H1 (cell line): ENCODE results near the gene LPAR3. TPM values are rescaled to one million over a fixed set of nuclear protein-coding genes. Genes with fewer than 3 reads are reported as not detected.

Experiments
- CTCF ChIA-PET: fragments of 300-600 bp; sonication (Branson Sonifier 250); formaldehyde crosslinking; loops from one replicate; lab custom pipeline; 2021; ENCODE audit not compliant: partially characterized antibody; lab: Charles Lee
- POLR2A ChIA-PET: fragments of 300-600 bp; sonication (Branson Sonifier 250); formaldehyde crosslinking; loops from one replicate; lab custom pipeline; 2021; ENCODE audit warnings: inconsistent platforms; ENCODE audit not compliant: partially characterized antibody; lab: Charles Lee
- DNase-seq, 2 experiments: peaks; one replicate each; pipeline versions ENCODE4 v3.0.0 to v3.0.0-alpha.2; 2010 to 2022; ENCODE audit warnings: low spot score in 2 of 2, low read depth in 1 of 2, mixed read lengths in 1 of 2
- FAIRE-seq: peaks from 2 replicates; lab custom pipeline; 2011; peaks lifted over from hg19 to GRCh38; lab: Jason Lieb, UNC
- H2AFZ ChIP-seq: 2 replicates; pipeline ENCODE4 v1.8.1; 2012; ENCODE audit warnings: low read length, inconsistent platforms
- H2AK5ac ChIP-seq: 2 replicates; pipeline ENCODE4 v1.6.1; 2013; ENCODE audit warnings: low read depth, low read length
- H2BK120ac ChIP-seq: replicated peaks from 2 replicates; pipeline ENCODE3; 2013; ENCODE audit warnings: low read depth, low read length, inconsistent platforms
- H2BK12ac ChIP-seq: 2 replicates; pipeline ENCODE4 v1.6.1; 2013; ENCODE audit warnings: low read depth, low read length
- H2BK15ac ChIP-seq: 2 replicates; pipeline ENCODE4 v1.6.1; 2013; ENCODE audit warnings: low read length
- H2BK20ac ChIP-seq: 2 replicates; pipeline ENCODE4 v1.6.1; 2013; ENCODE audit warnings: low read length
- H2BK5ac ChIP-seq: 2 replicates; pipeline ENCODE4 v1.6.1; 2013; ENCODE audit warnings: low read depth, low read length
- H3K14ac ChIP-seq: 2 replicates; pipeline ENCODE4 v1.6.1; 2013; ENCODE audit warnings: inconsistent platforms; ENCODE audit not compliant: insufficient read length
- H3K18ac ChIP-seq: 2 replicates; pipeline ENCODE4 v1.6.1; 2013; ENCODE audit warnings: low read length; ENCODE audit errors: extremely low read depth
- H3K23ac ChIP-seq: 2 replicates; pipeline ENCODE4 v1.6.1; 2013; ENCODE audit warnings: inconsistent platforms; ENCODE audit not compliant: insufficient read length
- H3K23me2 ChIP-seq: 2 replicates; pipeline ENCODE4 v1.6.1; 2013; ENCODE audit warnings: low read depth, low read length
- H3K27ac ChIP-seq: 2 replicates; pipeline ENCODE4 v1.6.1; 2011; ENCODE audit warnings: low read depth, low read length, inconsistent platforms
- H3K27me3 ChIP-seq, 4 experiments: replicated peaks in 1 of 4; 1 replicate in 1 of 4; 2 replicates in 3 of 4; pipeline versions ENCODE4 v1.6.1 to v1.8.1; 2011 to 2013; ENCODE audit warnings: low read length in 3 of 4, mild to moderate bottlenecking in 3 of 4, inconsistent platforms in 2 of 4, mixed read lengths in 2 of 4, moderate library complexity in 1 of 4; ENCODE audit not compliant: control insufficient read depth in 3 of 4, insufficient read depth in 3 of 4; ENCODE audit errors: extremely low read depth in 1 of 4
- H3K36me3 ChIP-seq, 4 experiments: 2 replicates each; pipeline versions ENCODE4 v1.6.1 to v1.8.1; 2011 to 2013; ENCODE audit warnings: mild to moderate bottlenecking in 4 of 4, low read length in 3 of 4, moderate library complexity in 2 of 4, control low read depth in 1 of 4, inconsistent platforms in 1 of 4; ENCODE audit not compliant: insufficient read depth in 4 of 4, control insufficient read depth in 2 of 4
- H3K4ac ChIP-seq: replicated peaks from 2 replicates; pipeline ENCODE3; 2013; ENCODE audit warnings: low read length, low read depth, mixed read lengths, inconsistent platforms; ENCODE audit not compliant: insufficient read length
- H3K4me1 ChIP-seq, 4 experiments: replicated peaks in 1 of 4; 1 replicate in 1 of 4; 2 replicates in 3 of 4; pipeline versions ENCODE4 v1.6.1 to v1.8.1; 2011 to 2013; ENCODE audit warnings: low read length in 3 of 4, inconsistent platforms in 2 of 4, mixed read lengths in 1 of 4; ENCODE audit not compliant: insufficient read depth in 4 of 4, control insufficient read depth in 3 of 4
- H3K4me2 ChIP-seq, 2 experiments: 2 replicates each; pipeline versions ENCODE4 v1.6.1 to v1.8.1; 2011 to 2013; ENCODE audit warnings: low read depth in 2 of 2, low read length in 2 of 2, control low read depth in 1 of 2, inconsistent platforms in 1 of 2, mild to moderate bottlenecking in 1 of 2; ENCODE audit not compliant: insufficient read depth in 1 of 2
- H3K4me3 ChIP-seq, 4 experiments: fragments of 200-600, 300-600 bp in 1 of 4; sonication (generic), shearing (Covaris generic), sonication (Bioruptor Twin) in 1 of 4; 2 replicates each; pipeline versions ENCODE4 v1.5.1 to v1.8.1; 2011 to 2016; ENCODE audit warnings: low read length in 4 of 4, low read depth in 3 of 4, control low read depth in 2 of 4, inconsistent platforms in 2 of 4, mild to moderate bottlenecking in 2 of 4, mixed read lengths in 1 of 4, moderate library complexity in 1 of 4; ENCODE audit not compliant: insufficient read depth in 2 of 4; ENCODE audit errors: extremely low read depth in 1 of 4
- H3K56ac ChIP-seq: replicated peaks from 2 replicates; pipeline ENCODE3; 2013; ENCODE audit warnings: low read depth, mild to moderate bottlenecking, mixed read lengths, low read length, inconsistent platforms; ENCODE audit not compliant: insufficient read length
- H3K79me1 ChIP-seq: 2 replicates; pipeline ENCODE4 v1.6.1; 2013; ENCODE audit warnings: low read depth, low read length, control low read depth
- H3K79me2 ChIP-seq, 2 experiments: 2 replicates each; pipeline versions ENCODE4 v1.6.1 to v1.8.1; 2012 to 2013; ENCODE audit warnings: low read length in 2 of 2, mild to moderate bottlenecking in 2 of 2, inconsistent platforms in 1 of 2; ENCODE audit not compliant: insufficient read depth in 2 of 2, control insufficient read depth in 1 of 2
- H3K9ac ChIP-seq, 4 experiments: replicated peaks in 1 of 4; 1 replicate in 1 of 4; 2 replicates in 3 of 4; pipeline versions ENCODE4 v1.6.1 to v1.8.1; 2011 to 2013; ENCODE audit warnings: low read depth in 3 of 4, low read length in 3 of 4, control low read depth in 2 of 4, mild to moderate bottlenecking in 2 of 4, moderate library complexity in 2 of 4, inconsistent platforms in 1 of 4; ENCODE audit errors: extremely low read depth in 1 of 4
- H3K9me3 ChIP-seq, 2 experiments: 2 replicates each; pipeline versions ENCODE4 v1.6.1 to v1.8.1; 2012 to 2013; ENCODE audit warnings: mild to moderate bottlenecking in 2 of 2, moderate library complexity in 2 of 2, control low read depth in 1 of 2, inconsistent platforms in 1 of 2, low read depth in 1 of 2, low read length in 1 of 2, mixed read lengths in 1 of 2; ENCODE audit not compliant: insufficient read depth in 2 of 2
- H4K20me1 ChIP-seq, 2 experiments: replicated peaks in 1 of 2; 2 replicates each; pipeline versions ENCODE3 to v1.8.1; 2011 to 2013; ENCODE audit warnings: inconsistent platforms in 2 of 2, low read length in 2 of 2, mild to moderate bottlenecking in 1 of 2; ENCODE audit not compliant: insufficient read depth in 2 of 2, control insufficient read depth in 1 of 2
- H4K5ac ChIP-seq: 2 replicates; pipeline ENCODE4 v1.6.1; 2013; ENCODE audit warnings: low read length, low read depth, mixed read lengths, inconsistent platforms; ENCODE audit not compliant: insufficient read length
- H4K8ac ChIP-seq: 2 replicates; pipeline ENCODE4 v1.8.0; 2013; ENCODE audit warnings: mild to moderate bottlenecking, moderate library complexity, low read length, inconsistent platforms; ENCODE audit not compliant: insufficient read depth; ENCODE audit errors: extremely low read depth
- H4K91ac ChIP-seq: replicated peaks from 2 replicates; pipeline ENCODE3; 2013; ENCODE audit warnings: low read length, mixed read lengths, inconsistent platforms; ENCODE audit not compliant: insufficient read length
- CBX5 ChIP-seq: fragments of 300-800, 300-1000 bp; sonication (generic); IDR thresholded peaks from 2 replicates; pipeline ENCODE4 v1.7.1; 2016; ENCODE audit warnings: antibody characterized with exemption, low read length, low read depth
- CTCF ChIP-seq, 3 experiments: IDR thresholded peaks; 1 replicate in 2 of 3; 2 replicates in 1 of 3; pipeline versions ENCODE4 v1.5.1 to v1.6.1; 2011; ENCODE audit warnings: low read length in 3 of 3, mild to moderate bottlenecking in 3 of 3, inconsistent platforms in 2 of 3, low read depth in 1 of 3, moderate library complexity in 1 of 3; ENCODE audit not compliant: insufficient read depth in 1 of 3; ENCODE audit errors: control extremely low read depth in 1 of 3
- SIX5 ChIP-seq: IDR thresholded peaks from 2 replicates; pipeline ENCODE4 v1.6.1; 2011; ENCODE audit warnings: mild to moderate bottlenecking, low read depth, low read length
- SP2 ChIP-seq: IDR thresholded peaks from 2 replicates; pipeline ENCODE4 v1.6.1; 2012; ENCODE audit warnings: mild to moderate bottlenecking, low read length, inconsistent platforms
- SUZ12 ChIP-seq: fragments of 200-600 bp; sonication (generic); IDR thresholded peaks from 2 replicates; pipeline ENCODE4 v1.6.1; 2012; ENCODE audit warnings: mild to moderate bottlenecking, inconsistent platforms, low read length, moderate library complexity, mixed read lengths
- WGBS, 2 experiments: shearing (Covaris generic) in 1 of 2; methylation state at CpG; one replicate each; pipeline versions ENCODE4 v1.1.6 to v1.1.7; 2013 to 2015; ENCODE audit warnings: low lambda C conversion rate in 2 of 2, mixed read lengths in 2 of 2, inconsistent platforms in 1 of 2, low coverage in 1 of 2, missing lambda C conversion rate in 1 of 2; ENCODE audit not compliant: insufficient replicate concordance in 2 of 2, insufficient coverage in 1 of 2, insufficient read length in 1 of 2; ENCODE audit errors: extremely low coverage in 1 of 2, missing lambda C conversion rate in 1 of 2; 5-methylcytosine and 5-hydroxymethylcytosine counted together
- polyA plus RNA-seq, 7 experiments: library from polyadenylated mRNA; depleted of rRNA in 3 of 7; stranded (reverse) in 5 of 7; unstranded in 2 of 7; fragments of >200 nt in 5 of 7; fragments of 200-250 nt in 2 of 7; gene quantifications; 1 replicate in 5 of 7; 2 replicates in 1 of 7; 4 replicates in 1 of 7; pipeline versions ENCODE4 v1.2.1 to v1.2.3, GENCODE V29; 2011 to 2013; ENCODE audit warnings: missing spikeins in 2 of 7, mixed read lengths in 2 of 7
- total RNA-seq: library from RNA; stranded (reverse); fragmentation: NEBNext Ultra II Directional; extraction: Animal tissue kit (Norgen Biotek cat#: 25700); gene quantifications from 2 replicates; pipeline ENCODE4 v1.2.1, GENCODE V29; 2021

The LPAR3 gene
- total and polyA plus RNA-seq, 2 of the 8 experiments (the other 6 are each of a cell fraction or from before 2014, with no cell fraction given) = 17.1 to 25.4 TPM

DNA sequence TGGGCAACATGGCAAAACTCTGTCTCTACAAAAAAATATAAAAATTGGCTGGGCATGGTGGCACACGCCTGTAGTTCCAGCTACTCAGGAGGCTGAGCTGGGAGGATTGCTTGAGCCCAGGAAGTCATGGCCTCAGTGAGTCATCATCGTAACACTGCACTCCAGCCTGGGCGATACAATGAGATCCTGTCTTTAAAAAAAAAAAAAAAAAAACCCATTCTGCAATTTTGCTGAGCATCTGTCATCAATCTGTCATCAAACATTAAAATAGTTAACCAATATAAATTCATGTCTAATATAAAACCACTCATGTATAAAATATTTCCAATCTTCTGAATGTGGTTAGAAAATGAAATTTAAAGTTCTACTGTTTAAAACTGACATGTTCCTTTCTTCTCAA lies 56.9 kb downstream of the LPAR3 start:
- H3K14ac ChIP-seq = no peak overlapping the region
- WGBS, 2 experiments = 97% methylated on average over 3 of the region's 3 CpGs; no CpG with 5 or more reads in 1 of the 2 experiments
- no peak overlapping the region for H3K23ac ChIP-seq
- no peak for FAIRE-seq
- no peak overlapping the region for H4K91ac ChIP-seq
- no peak overlapping the region for H2BK15ac ChIP-seq
- CTCF ChIA-PET = no interaction called here
- TF ChIP-seq SUZ12 (no peak), CBX5 (no peak), CTCF (IDR thresholded peaks at IDR 0.05; ENCODE audit: control extremely low read depth in 1 of 3, insufficient read depth in 1 of 3, low read depth in 1 of 3, low read length in 3 of 3) (no peak), SP2 (no peak), SIX5 (no peak)
- H3K4me1 ChIP-seq = no peaks in the 10 kb centered on the region
- no peaks in the 10 kb centered on the region for H3K23me2 ChIP-seq
- H2BK120ac ChIP-seq = no peak overlapping the region
- no peak overlapping the region for H3K56ac ChIP-seq
- no peak for DNase-seq
- H3K27ac ChIP-seq = no peak overlapping the region
- H3K79me1 ChIP-seq = no peaks in the 10 kb centered on the region
- H4K8ac ChIP-seq = no peak overlapping the region
- H3K4ac ChIP-seq = no peak overlapping the region
- peaks cover 0 to 1% (median 0%) of the 10 kb centered on the region in 4 experiments; a peak in 1 of 7 replicates for H3K27me3 ChIP-seq
- no peak overlapping the region for H3K9ac ChIP-seq
- H3K79me2 ChIP-seq = no peaks in the 10 kb centered on the region
- no peak overlapping the region for H4K5ac ChIP-seq
- no peak overlapping the region for H2AFZ ChIP-seq
- H3K18ac ChIP-seq = no peak overlapping the region
- H2BK20ac ChIP-seq = no peak overlapping the region
- POLR2A ChIA-PET = no interaction called here
- H3K4me3 ChIP-seq = no peak overlapping the region
- no peak overlapping the region for H2BK5ac ChIP-seq
- H2BK12ac ChIP-seq = no peak overlapping the region
- H3K4me2 ChIP-seq = no peak overlapping the region
- H3K36me3 ChIP-seq = no peaks in the 10 kb centered on the region
- H4K20me1 ChIP-seq = no peaks in the 10 kb centered on the region
- H3K9me3 ChIP-seq = no peaks in the 10 kb centered on the region
- no peak overlapping the region for H2AK5ac ChIP-seq
